PC-3 (cell line): ENCODE measurements around the gene KLF1.

ENCODE experiments used
- EZH2phosphoT487 ChIP-seq: fragments of 300-600 bp; sonication (generic); IDR thresholded peaks from 2 replicates; pipeline ENCODE4 v1.6.1; 2018; ENCODE audit warnings: mild to moderate bottlenecking, antibody characterized with exemption, low read length, borderline replicate concordance
- TF ChIP-seq, protein P1 (sequence below): fragments of 300-600 bp; sonication (generic); conservative IDR thresholded peaks from 2 replicates; pipeline ENCODE4 v1.5.1; 2017; ENCODE audit warnings: antibody characterized with exemption, low read depth, mild to moderate bottlenecking, low read length

DNA sequence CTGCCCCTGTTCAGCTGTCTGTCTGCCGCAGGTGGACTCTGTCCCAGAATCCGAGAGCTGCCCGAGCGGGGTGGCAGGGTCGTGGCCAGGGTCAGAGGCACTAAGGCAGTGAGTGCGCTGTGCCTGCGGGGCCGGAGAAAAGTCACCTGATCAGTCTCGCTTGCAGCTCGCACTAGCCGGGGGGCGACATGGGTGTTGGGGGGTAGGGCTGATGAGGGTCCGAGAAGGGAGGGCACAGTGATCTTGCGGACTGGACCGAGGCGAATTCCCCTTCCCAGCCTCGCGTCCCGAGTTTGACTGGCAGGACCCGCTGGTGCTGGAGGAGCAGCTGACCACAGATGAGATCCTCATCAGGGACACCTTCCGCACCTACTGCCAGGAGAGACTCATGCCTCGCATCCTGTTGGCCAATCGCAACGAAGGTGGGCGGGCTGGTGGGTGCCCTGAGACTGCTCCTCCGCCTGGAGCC is 4.6 kb upstream of the KLF1 start:
- TF ChIP-seq, protein P1, sequence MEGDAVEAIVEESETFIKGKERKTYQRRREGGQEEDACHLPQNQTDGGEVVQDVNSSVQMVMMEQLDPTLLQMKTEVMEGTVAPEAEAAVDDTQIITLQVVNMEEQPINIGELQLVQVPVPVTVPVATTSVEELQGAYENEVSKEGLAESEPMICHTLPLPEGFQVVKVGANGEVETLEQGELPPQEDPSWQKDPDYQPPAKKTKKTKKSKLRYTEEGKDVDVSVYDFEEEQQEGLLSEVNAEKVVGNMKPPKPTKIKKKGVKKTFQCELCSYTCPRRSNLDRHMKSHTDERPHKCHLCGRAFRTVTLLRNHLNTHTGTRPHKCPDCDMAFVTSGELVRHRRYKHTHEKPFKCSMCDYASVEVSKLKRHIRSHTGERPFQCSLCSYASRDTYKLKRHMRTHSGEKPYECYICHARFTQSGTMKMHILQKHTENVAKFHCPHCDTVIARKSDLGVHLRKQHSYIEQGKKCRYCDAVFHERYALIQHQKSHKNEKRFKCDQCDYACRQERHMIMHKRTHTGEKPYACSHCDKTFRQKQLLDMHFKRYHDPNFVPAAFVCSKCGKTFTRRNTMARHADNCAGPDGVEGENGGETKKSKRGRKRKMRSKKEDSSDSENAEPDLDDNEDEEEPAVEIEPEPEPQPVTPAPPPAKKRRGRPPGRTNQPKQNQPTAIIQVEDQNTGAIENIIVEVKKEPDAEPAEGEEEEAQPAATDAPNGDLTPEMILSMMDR, result no peak
- TF ChIP-seq EZH2phosphoT487, result no peak
